HEK293 (cell line): ENCODE data around the gene CHN2.

Source experiments
- ATF2 ChIP-seq: fragments of 450-650 bp; formaldehyde crosslinking; IDR thresholded peaks from 2 replicates; pipeline ENCODE4 v1.5.1; 2016; ENCODE audit warnings: missing biosample characterization, missing genetic modification characterization, low read depth
- CTCF ChIP-seq: fragments of 450-650 bp; formaldehyde crosslinking; IDR thresholded peaks from 2 replicates; pipeline ENCODE4 v1.5.1; 2016; ENCODE audit warnings: missing biosample characterization, missing genetic modification characterization
- PRDM1 ChIP-seq: fragments of 450-650 bp; formaldehyde crosslinking; IDR thresholded peaks from 2 replicates; pipeline ENCODE4; 2016; ENCODE audit warnings: missing biosample characterization, missing genetic modification characterization
- SP3 ChIP-seq: fragments of 450-650 bp; formaldehyde crosslinking; IDR thresholded peaks from 2 replicates; pipeline ENCODE4 v1.5.1; 2016; ENCODE audit warnings: missing biosample characterization, missing genetic modification characterization
- YY1 ChIP-seq: fragments of 450-650 bp; formaldehyde crosslinking; IDR thresholded peaks from 2 replicates; pipeline ENCODE4 v1.5.1; 2018; ENCODE audit warnings: missing biosample characterization, missing genetic modification characterization
- ZBTB11 ChIP-seq: fragments of 450-650 bp; formaldehyde crosslinking; conservative IDR thresholded peaks from 2 replicates; pipeline ENCODE4 v1.5.1; 2016; ENCODE audit warnings: low read depth, missing biosample characterization, missing genetic modification characterization
- ZNF248 ChIP-seq: fragments of 450-650 bp; formaldehyde crosslinking; IDR thresholded peaks from 2 replicates; pipeline ENCODE4 v1.5.1; 2017; ENCODE audit warnings: missing biosample characterization, missing genetic modification characterization
- ZNF274 ChIP-seq, 2 experiments: fragments of 200-500 bp in 1 of 2; fragments of 450-650 bp in 1 of 2; sonication (Bioruptor generic) in 1 of 2; formaldehyde crosslinking in 1 of 2; IDR thresholded peaks; 2 replicates each; pipeline versions ENCODE4 v1.5.1 to v1.6.1; 2014 to 2016; ENCODE audit warnings: borderline replicate concordance in 1 of 2, inconsistent platforms in 1 of 2, low read length in 1 of 2, missing biosample characterization in 1 of 2, missing genetic modification characterization in 1 of 2
- ZNF629 ChIP-seq: fragments of 450-650 bp; formaldehyde crosslinking; IDR thresholded peaks from 2 replicates; pipeline ENCODE4 v1.5.1; 2017; ENCODE audit warnings: missing biosample characterization, missing genetic modification characterization

DNA sequence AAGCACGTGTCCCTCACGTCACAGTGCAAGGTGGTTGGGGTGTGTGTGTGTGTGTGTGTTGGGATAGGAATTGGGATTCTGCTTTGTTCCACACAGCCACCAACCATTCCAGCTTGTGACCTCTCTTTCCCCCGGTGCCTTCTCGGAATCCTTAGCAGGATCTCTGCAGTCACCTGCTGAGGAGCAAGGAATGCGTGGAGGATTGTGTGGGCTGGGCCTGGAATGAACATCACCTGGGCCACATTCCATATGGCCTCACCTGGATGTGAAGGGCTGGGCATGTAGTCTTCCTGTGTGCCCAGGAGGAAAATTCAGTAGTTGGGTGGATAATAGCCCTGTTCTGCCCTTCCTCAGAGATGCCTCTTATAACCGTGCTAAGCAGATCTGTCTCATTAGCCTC is 113.8 kb downstream of the CHN2 start:
- TF ChIP-seq ATF2 (tag by site-specific recombination) (no peak), CTCF (tag by site-specific recombination) (no peak), ZBTB11 (tag by site-specific recombination) (no peak), YY1 (tag by site-specific recombination) (no peak), ZNF629 (tag by site-specific recombination) (no peak), ZNF274 (IDR thresholded peaks at IDR 0.05; ENCODE audit: low read length) (no peak), ZNF274 (tag by site-specific recombination; IDR thresholded peaks at IDR 0.05; ENCODE audit: borderline replicate concordance) (no peak), PRDM1 (tag by site-specific recombination) (no peak), SP3 (tag by site-specific recombination) (no peak), ZNF248 (tag by site-specific recombination) (no peak)
